HepG2 (cell line): ENCODE measurements around the gene SETD1A. TPM values are rescaled to one million over a fixed set of nuclear protein-coding genes. Genes with fewer than 3 reads are reported as not detected.

Source experiments
- BRD4 ChIP-seq: sonication (generic); formaldehyde crosslinking; IDR thresholded peaks from 2 replicates; pipeline ENCODE4 v1.4.0; 2020; ENCODE audit warnings: missing genetic modification reagents
- DR1 ChIP-seq: sonication (generic); formaldehyde crosslinking; IDR thresholded peaks from 2 replicates; pipeline ENCODE4 v1.8.0; 2021; ENCODE audit warnings: mild to moderate bottlenecking, missing genetic modification reagents, inconsistent platforms
- ELF4 ChIP-seq: sonication (generic); formaldehyde crosslinking; IDR thresholded peaks from 2 replicates; pipeline ENCODE4 v1.5.0; 2020; ENCODE audit warnings: missing genetic modification reagents, mild to moderate bottlenecking, moderate library complexity, borderline replicate concordance
- GTF2F1 ChIP-seq: fragments of 150-350 bp; IDR thresholded peaks from 2 replicates; pipeline ENCODE4 v1.6.1; 2014; ENCODE audit warnings: low read length
- JARID2 ChIP-seq: sonication (generic); formaldehyde crosslinking; IDR thresholded peaks from 2 replicates; pipeline ENCODE4 v1.8.1; 2023; ENCODE audit warnings: missing genetic modification reagents, inconsistent platforms; ENCODE audit not compliant: insufficient replicate concordance
- KIAA2018 ChIP-seq: sonication (generic); formaldehyde crosslinking; IDR thresholded peaks from 2 replicates; pipeline ENCODE4 v1.5.0; 2020; ENCODE audit warnings: mild to moderate bottlenecking, missing genetic modification reagents, borderline replicate concordance
- MBD4 ChIP-seq: IDR thresholded peaks from 2 replicates; pipeline ENCODE4 v1.6.1; 2012; ENCODE audit warnings: low read length, inconsistent platforms, borderline replicate concordance
- PHF20 ChIP-seq: sonication (generic); formaldehyde crosslinking; IDR thresholded peaks from 2 replicates; pipeline ENCODE4 v1.5.0; 2020; ENCODE audit warnings: mild to moderate bottlenecking, missing genetic modification reagents
- POLR2G ChIP-seq: fragments of 200-400 bp; formaldehyde crosslinking; IDR thresholded peaks from 2 replicates; pipeline ENCODE4 v1.6.1; 2018; ENCODE audit warnings: mild to moderate bottlenecking, low read depth, low read length, moderate library complexity
- RORA ChIP-seq: sonication (generic); formaldehyde crosslinking; IDR thresholded peaks from 2 replicates; pipeline ENCODE4 v1.5.0; 2020; ENCODE audit warnings: mild to moderate bottlenecking, missing genetic modification reagents, moderate library complexity
- SIX1 ChIP-seq: sonication (generic); formaldehyde crosslinking; IDR thresholded peaks from 2 replicates; pipeline ENCODE4 v1.4.0; 2020; ENCODE audit warnings: missing genetic modification reagents, borderline replicate concordance
- SMAD9 ChIP-seq: sonication (generic); formaldehyde crosslinking; IDR thresholded peaks from 2 replicates; pipeline ENCODE4 v1.5.1; 2020; ENCODE audit warnings: mild to moderate bottlenecking, missing genetic modification reagents
- SP140L ChIP-seq: sonication (generic); formaldehyde crosslinking; IDR thresholded peaks from 2 replicates; pipeline ENCODE4 v1.4.0; 2020; ENCODE audit warnings: missing genetic modification reagents, borderline replicate concordance
- SRSF4 ChIP-seq: fragments of 200-400 bp; formaldehyde crosslinking; IDR thresholded peaks from one replicate; pipeline ENCODE4 v1.6.1; 2018; ENCODE audit warnings: mild to moderate bottlenecking, low read depth, low read length, moderate library complexity; ENCODE audit not compliant: poor library complexity, severe bottlenecking
- ZNF556 ChIP-seq: sonication (generic); formaldehyde crosslinking; IDR thresholded peaks from 2 replicates; pipeline ENCODE4 v1.4.0; 2020; ENCODE audit warnings: mild to moderate bottlenecking, missing genetic modification reagents, borderline replicate concordance
- polyA plus RNA-seq, 8 experiments: library from polyadenylated mRNA; depleted of rRNA in 3 of 8; stranded (reverse) in 7 of 8; unstranded in 1 of 8; fragments of >200 nt; fragmentation: Illumina TruSeq in 4 of 8; extraction: Trizol in 4 of 8; gene quantifications; 2 replicates each; pipeline versions ENCODE4 v1.2.1 to v1.2.3, GENCODE V29; 2011 to 2016; ENCODE audit warnings: low read depth in 4 of 8, missing spikeins in 1 of 8, mixed read lengths in 1 of 8; ENCODE audit not compliant: insufficient read depth in 1 of 8
- total RNA-seq, 5 experiments: library from RNA; depleted of rRNA; stranded (reverse); fragments of >200 nt; fragmentation: Illumina TruSeq; extraction: Trizol; gene quantifications; 2 replicates each; pipeline ENCODE4 v1.2.3, GENCODE V29; 2016; ENCODE audit warnings: low read depth in 1 of 5
- TF ChIP-seq, protein P1 (sequence below): sonication (generic); formaldehyde crosslinking; IDR thresholded peaks from 2 replicates; pipeline ENCODE4 v1.5.0; 2020; ENCODE audit warnings: mild to moderate bottlenecking, missing genetic modification reagents, moderate library complexity

Gene SETD1A
- total and polyA plus RNA-seq, 2 of the 13 experiments (the other 11 are each of a cell fraction or from before 2014, with no cell fraction given), result 3.8 to 5.6 TPM

DNA sequence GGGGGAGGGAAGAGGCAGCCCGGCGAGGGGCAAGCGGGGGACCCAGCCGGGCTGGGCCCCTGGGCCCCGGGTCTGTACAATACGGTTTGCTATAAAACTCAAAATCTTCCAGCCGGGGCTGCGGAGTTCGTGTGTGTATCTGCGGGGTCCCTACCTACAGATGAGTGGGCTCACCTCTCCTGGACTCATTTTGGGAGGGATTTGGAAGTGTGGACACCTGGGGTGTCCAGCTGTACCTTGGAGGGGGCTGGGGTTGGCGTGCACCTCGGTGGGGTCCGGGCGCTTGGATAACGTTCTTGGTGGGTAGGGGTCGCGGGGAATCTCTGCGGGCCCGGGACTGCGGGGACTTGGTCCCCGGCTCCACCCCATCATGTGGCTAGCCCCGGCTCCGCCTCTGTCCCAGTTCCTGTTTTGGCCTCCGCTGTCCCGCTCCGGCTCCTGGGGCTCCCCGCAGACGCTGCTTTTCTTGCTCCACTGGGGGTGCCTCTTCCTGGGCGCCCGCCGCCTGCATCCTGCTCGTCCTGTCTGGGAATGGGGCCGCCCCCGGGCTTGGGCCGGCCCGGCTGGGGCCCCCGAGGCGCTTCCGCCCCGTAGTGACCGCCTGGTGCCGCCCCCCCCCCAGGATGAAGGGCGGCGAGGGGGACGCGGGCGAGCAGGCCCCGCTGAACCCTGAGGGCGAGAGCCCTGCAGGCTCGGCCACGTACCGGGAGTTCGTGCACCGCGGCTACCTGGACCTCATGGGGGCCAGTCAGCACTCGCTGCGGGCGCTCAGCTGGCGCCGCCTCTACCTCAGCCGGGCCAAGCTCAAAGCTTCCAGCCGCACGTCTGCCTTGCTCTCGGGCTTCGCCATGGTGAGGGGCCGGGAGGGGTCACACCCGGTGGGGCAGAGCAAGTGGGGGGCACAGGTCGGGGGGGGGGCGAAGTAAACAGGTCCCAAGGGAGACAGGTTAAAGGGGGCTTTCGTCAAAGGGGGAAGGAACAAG lies 8.6 kb upstream of the SETD1A start, which contains the start of gene ORAI3 (continued):
- peak; percentile 50; the same call in 1 of the 2 replicates for TF ChIP-seq KIAA2018 (CRISPR knock-in tag)
- TF ChIP-seq POLR2G, result peak; percentile 91
- no peak for TF ChIP-seq SIX1 (CRISPR knock-in tag)
- TF ChIP-seq MBD4, result no peak
- no peak for TF ChIP-seq GTF2F1
- TF ChIP-seq ELF4 (CRISPR knock-in tag), result no peak
- TF ChIP-seq SRSF4, result peak; percentile 51
- no peak; the same call in 1 of the 2 replicates for TF ChIP-seq SP140L
- peak; percentile 63 for TF ChIP-seq PHF20 (CRISPR knock-in tag)
- no peak for TF ChIP-seq SMAD9 (CRISPR knock-in tag)
- TF ChIP-seq ZNF556 (CRISPR knock-in tag), result no peak
- TF ChIP-seq DR1 (CRISPR knock-in tag), result no peak
- TF ChIP-seq BRD4 (CRISPR knock-in tag), result peak; percentile 76; the same call in 1 of the 2 replicates
- TF ChIP-seq, protein P1, sequence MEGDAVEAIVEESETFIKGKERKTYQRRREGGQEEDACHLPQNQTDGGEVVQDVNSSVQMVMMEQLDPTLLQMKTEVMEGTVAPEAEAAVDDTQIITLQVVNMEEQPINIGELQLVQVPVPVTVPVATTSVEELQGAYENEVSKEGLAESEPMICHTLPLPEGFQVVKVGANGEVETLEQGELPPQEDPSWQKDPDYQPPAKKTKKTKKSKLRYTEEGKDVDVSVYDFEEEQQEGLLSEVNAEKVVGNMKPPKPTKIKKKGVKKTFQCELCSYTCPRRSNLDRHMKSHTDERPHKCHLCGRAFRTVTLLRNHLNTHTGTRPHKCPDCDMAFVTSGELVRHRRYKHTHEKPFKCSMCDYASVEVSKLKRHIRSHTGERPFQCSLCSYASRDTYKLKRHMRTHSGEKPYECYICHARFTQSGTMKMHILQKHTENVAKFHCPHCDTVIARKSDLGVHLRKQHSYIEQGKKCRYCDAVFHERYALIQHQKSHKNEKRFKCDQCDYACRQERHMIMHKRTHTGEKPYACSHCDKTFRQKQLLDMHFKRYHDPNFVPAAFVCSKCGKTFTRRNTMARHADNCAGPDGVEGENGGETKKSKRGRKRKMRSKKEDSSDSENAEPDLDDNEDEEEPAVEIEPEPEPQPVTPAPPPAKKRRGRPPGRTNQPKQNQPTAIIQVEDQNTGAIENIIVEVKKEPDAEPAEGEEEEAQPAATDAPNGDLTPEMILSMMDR, result no peak; the same call in 1 of the 2 replicates
- TF ChIP-seq RORA (CRISPR knock-in tag), result no peak
- TF ChIP-seq JARID2, result no peak
